Endothelial cell of umbilical vein (primary cell): ENCODE data around the gene PALM. TPM values are rescaled to one million over a fixed set of nuclear protein-coding genes. Genes with fewer than 3 reads are reported as not detected.

Source experiments
- BruUV-seq: library from RNA; stranded (reverse); fragments of 400-500 nt; replicated peaks from 2 replicates; lab custom pipeline; 2021; lab: Mats Ljungman, UMichigan
- CTCF ChIA-PET: fragments of 300-600, 350-600 bp; sonication (Branson Sonifier 250); formaldehyde crosslinking; loops from one replicate; lab custom pipeline; 2021; ENCODE audit warnings: antibody characterized with exemption, inconsistent platforms; lab: Charles Lee
- POLR2A ChIA-PET: fragments of 300-600, 350-600 bp; sonication (Branson Sonifier 250); formaldehyde crosslinking; loops from one replicate; lab custom pipeline; 2021; ENCODE audit warnings: antibody characterized with exemption, inconsistent platforms; lab: Charles Lee
- DNase-seq: peaks from one replicate; pipeline ENCODE4 v3.0.0-alpha.2; 2011; ENCODE audit warnings: low read depth, low spot score
- FAIRE-seq: peaks from 2 replicates; lab custom pipeline; 2011; peaks lifted over from hg19 to GRCh38; lab: Jason Lieb, UNC
- H2AFZ ChIP-seq: 2 replicates; pipeline ENCODE4 v1.6.0; 2012; ENCODE audit warnings: low read depth, low read length, control low read depth, inconsistent platforms
- H3K27ac ChIP-seq: 2 replicates; pipeline ENCODE4 v1.5.1; 2011; ENCODE audit warnings: low read depth, mild to moderate bottlenecking, control low read depth, low read length, moderate library complexity; ENCODE audit not compliant: insufficient read depth
- H3K27me3 ChIP-seq, 2 experiments: 2 replicates each; pipeline versions ENCODE4 v1.6.0 to v1.6.1; 2011; ENCODE audit warnings: low read length in 2 of 2, mixed read lengths in 1 of 2; ENCODE audit not compliant: control insufficient read depth in 2 of 2, insufficient read depth in 2 of 2
- H3K36me3 ChIP-seq, 2 experiments: 2 replicates in 1 of 2; 3 replicates in 1 of 2; pipeline ENCODE4 v1.5.1; 2011; ENCODE audit warnings: low read length in 2 of 2, mild to moderate bottlenecking in 1 of 2, moderate library complexity in 1 of 2; ENCODE audit not compliant: control insufficient read depth in 2 of 2, insufficient read depth in 2 of 2; ENCODE audit errors: extremely low read depth in 1 of 2
- H3K4me1 ChIP-seq: 3 replicates; pipeline ENCODE4 v1.5.1; 2011; ENCODE audit warnings: mild to moderate bottlenecking, low read length; ENCODE audit not compliant: control insufficient read depth, insufficient read depth; ENCODE audit errors: extremely low read depth
- H3K4me2 ChIP-seq: 2 replicates; pipeline ENCODE4 v1.6.1; 2011; ENCODE audit warnings: low read length, control low read depth, mixed read lengths; ENCODE audit not compliant: insufficient read depth
- H3K4me3 ChIP-seq, 3 experiments: fragments of 200-600 bp in 1 of 3; sonication (generic), shearing (Covaris generic) in 1 of 3; replicated peaks in 1 of 3; 2 replicates each; pipeline ENCODE4 v1.5.1; 2011 to 2016; ENCODE audit warnings: control low read depth in 3 of 3, low read length in 3 of 3, mild to moderate bottlenecking in 2 of 3, inconsistent platforms in 1 of 3, low read depth in 1 of 3, moderate library complexity in 1 of 3; ENCODE audit not compliant: insufficient read depth in 1 of 3
- H3K79me2 ChIP-seq: 2 replicates; pipeline ENCODE4 v1.6.0; 2012; ENCODE audit warnings: low read length, inconsistent platforms; ENCODE audit not compliant: control insufficient read depth, insufficient read depth
- H3K9ac ChIP-seq: replicated peaks from 2 replicates; pipeline ENCODE3; 2011; ENCODE audit warnings: low read length, control low read depth; ENCODE audit not compliant: insufficient read depth; ENCODE audit errors: extremely low read depth
- H3K9me1 ChIP-seq: replicated peaks from 3 replicates; pipeline ENCODE4 v1.6.0; 2011; ENCODE audit warnings: mild to moderate bottlenecking, low read length; ENCODE audit not compliant: control insufficient read depth, insufficient read depth; ENCODE audit errors: extremely low read depth
- H3K9me3 ChIP-seq: replicated peaks from 2 replicates; pipeline ENCODE4 v1.5.1; 2012; ENCODE audit warnings: low read length, inconsistent platforms; ENCODE audit not compliant: control insufficient read depth, insufficient read depth
- H4K20me1 ChIP-seq: replicated peaks from 2 replicates; pipeline ENCODE3; 2011; ENCODE audit warnings: mild to moderate bottlenecking, low read length; ENCODE audit not compliant: control insufficient read depth, insufficient read depth; ENCODE audit errors: extremely low read depth
- EZH2 ChIP-seq: IDR thresholded peaks from 2 replicates; pipeline ENCODE4 v1.6.1; 2012; ENCODE audit warnings: borderline replicate concordance, low read depth, mild to moderate bottlenecking, moderate library complexity, low read length, inconsistent platforms; ENCODE audit not compliant: severe bottlenecking
- FOS ChIP-seq: IDR thresholded peaks from 2 replicates; pipeline ENCODE4 v1.6.1; 2011; ENCODE audit warnings: mild to moderate bottlenecking, low read length, moderate library complexity, borderline replicate concordance; ENCODE audit not compliant: insufficient read depth
- GATA2 ChIP-seq: IDR thresholded peaks from 2 replicates; pipeline ENCODE4 v1.7.0; 2011; ENCODE audit warnings: low read depth, mild to moderate bottlenecking, moderate library complexity, mixed read lengths, low read length; ENCODE audit not compliant: insufficient read length, insufficient read depth
- JUN ChIP-seq: IDR thresholded peaks from 2 replicates; pipeline ENCODE4 v1.6.1; 2011; ENCODE audit warnings: borderline replicate concordance, low read depth; ENCODE audit not compliant: insufficient read length, insufficient read depth
- MYC ChIP-seq: IDR thresholded peaks from one replicate; pipeline ENCODE4 v1.6.1; 2011; ENCODE audit warnings: mild to moderate bottlenecking, low read depth, low read length
- POLR2A ChIP-seq: IDR thresholded peaks from 2 replicates; pipeline ENCODE4 v1.6.1; 2012; ENCODE audit warnings: low read depth, mild to moderate bottlenecking, control low read depth, low read length
- POLR2AphosphoS5 ChIP-seq: IDR thresholded peaks from 2 replicates; pipeline ENCODE4 v1.6.1; 2012; ENCODE audit warnings: low read depth, mild to moderate bottlenecking, control low read depth, low read length, moderate library complexity; ENCODE audit not compliant: insufficient read depth
- dilution Hi-C: fragments of 300-500 bp; cut with MboI; formaldehyde crosslinking; loops from one replicate; pipeline ENCODE4 v1.15.0; 2019; ENCODE audit warnings: low sequenced_read_pairs; ENCODE audit not compliant: extremely low pct_ligation_motif_present
- intact Hi-C: fragments of 100-400 bp; cut with micrococcal nuclease; formaldehyde crosslinking; loops from one replicate; pipeline ENCODE4 v1.10.0; 2022
- polyA plus RNA-seq, 4 experiments: library from polyadenylated mRNA; depleted of rRNA in 3 of 4; stranded (reverse) in 3 of 4; unstranded in 1 of 4; fragments of >200 nt; gene quantifications; 2 replicates each; pipeline versions ENCODE4 v1.2.1 to v1.2.3, GENCODE V29; 2011 to 2012; ENCODE audit warnings: missing spikeins in 1 of 4
- total RNA-seq: library from RNA; stranded (reverse); gene quantifications from 2 replicates; pipeline ENCODE4 v1.2.3, GENCODE V29; 2021
- TF ChIP-seq, protein P1 (sequence below), 2 donors: IDR thresholded peaks; 1 replicate in 1 of 2; 2 replicates in 1 of 2; pipeline ENCODE4 v1.5.1; 2011; ENCODE audit warnings: low read length in 2 of 2, mild to moderate bottlenecking in 2 of 2, moderate library complexity in 2 of 2, control low read depth in 1 of 2, inconsistent platforms in 1 of 2, low read depth in 1 of 2; ENCODE audit not compliant: insufficient read depth in 1 of 2; ENCODE audit errors: extremely low read depth in 1 of 2
- TF ChIP-seq, protein P2 (sequence below): IDR thresholded peaks from 2 replicates; pipeline ENCODE4 v1.6.1; 2011; ENCODE audit not compliant: insufficient read depth, insufficient read length

Gene PALM
- total and polyA plus RNA-seq, 2 donors (not counting 3 experiments of a cell fraction or from before 2014, with no cell fraction given), result 3.9 to 31.8 TPM

DNA sequence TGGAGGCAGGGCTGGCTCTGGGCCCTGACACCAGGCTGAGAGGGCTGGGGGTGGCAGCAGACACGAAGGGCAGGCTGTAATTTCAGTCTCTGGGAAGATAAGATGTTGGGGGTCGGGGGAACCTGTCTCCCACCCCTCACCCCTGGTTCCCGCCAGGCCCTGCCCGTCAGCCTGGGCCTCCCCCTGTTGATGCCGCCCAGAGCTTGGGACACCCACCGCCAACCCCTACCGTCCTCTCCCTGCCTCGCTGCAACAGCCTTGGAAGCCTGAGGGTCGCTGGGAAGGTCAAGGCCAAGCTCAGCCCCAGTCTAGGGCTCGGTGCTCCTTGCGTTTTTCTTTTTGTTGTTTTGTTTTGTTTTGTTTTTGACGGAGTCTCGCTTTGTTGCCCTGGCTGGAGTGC, 14.5 kb downstream of the PALM start:
- TF ChIP-seq GATA2 (no peak), MYC (no peak), POLR2AphosphoS5 (no peak), JUN (no peak), EZH2 (no peak), POLR2A (no peak), FOS (no peak)
- TF ChIP-seq, protein P1, sequence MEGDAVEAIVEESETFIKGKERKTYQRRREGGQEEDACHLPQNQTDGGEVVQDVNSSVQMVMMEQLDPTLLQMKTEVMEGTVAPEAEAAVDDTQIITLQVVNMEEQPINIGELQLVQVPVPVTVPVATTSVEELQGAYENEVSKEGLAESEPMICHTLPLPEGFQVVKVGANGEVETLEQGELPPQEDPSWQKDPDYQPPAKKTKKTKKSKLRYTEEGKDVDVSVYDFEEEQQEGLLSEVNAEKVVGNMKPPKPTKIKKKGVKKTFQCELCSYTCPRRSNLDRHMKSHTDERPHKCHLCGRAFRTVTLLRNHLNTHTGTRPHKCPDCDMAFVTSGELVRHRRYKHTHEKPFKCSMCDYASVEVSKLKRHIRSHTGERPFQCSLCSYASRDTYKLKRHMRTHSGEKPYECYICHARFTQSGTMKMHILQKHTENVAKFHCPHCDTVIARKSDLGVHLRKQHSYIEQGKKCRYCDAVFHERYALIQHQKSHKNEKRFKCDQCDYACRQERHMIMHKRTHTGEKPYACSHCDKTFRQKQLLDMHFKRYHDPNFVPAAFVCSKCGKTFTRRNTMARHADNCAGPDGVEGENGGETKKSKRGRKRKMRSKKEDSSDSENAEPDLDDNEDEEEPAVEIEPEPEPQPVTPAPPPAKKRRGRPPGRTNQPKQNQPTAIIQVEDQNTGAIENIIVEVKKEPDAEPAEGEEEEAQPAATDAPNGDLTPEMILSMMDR (IDR thresholded peaks at IDR 0.05; ENCODE audit: extremely low read depth in 1 of 2, insufficient read depth in 1 of 2, low read depth in 1 of 2, low read length in 2 of 2), result no peak
- TF ChIP-seq, protein P2, sequence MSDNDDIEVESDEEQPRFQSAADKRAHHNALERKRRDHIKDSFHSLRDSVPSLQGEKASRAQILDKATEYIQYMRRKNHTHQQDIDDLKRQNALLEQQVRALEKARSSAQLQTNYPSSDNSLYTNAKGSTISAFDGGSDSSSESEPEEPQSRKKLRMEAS, result no peak
- no peak for FAIRE-seq
- Histone ChIP-seq H3K4me2 (no peak overlapping the region), H3K36me3 (no peaks in the 10 kb centered on the region), H2AFZ (no peak overlapping the region), H3K79me2 (no peaks in the 10 kb centered on the region), H3K9me3 (no peaks in the 10 kb centered on the region), H4K20me1 (no peaks in the 10 kb centered on the region), H3K4me1 (peaks cover 5% of the 10 kb centered on the region), H3K9me1 (no peaks in the 10 kb centered on the region), H3K9ac (no peak overlapping the region), H3K4me3 (no peak overlapping the region), H3K27ac (no peak overlapping the region), H3K27me3 (no peaks in the 10 kb centered on the region)
- ChIA-PET POLR2A (interaction anchor here (0.7 kb wide), 1 partner anchor 91 kb away, joined by 7 read pairs; no protein-coding TSS in a partner anchor), CTCF (interaction anchor here (0.8 to 1.2 kb wide), 2 partner anchors 11 to 16 kb away, joined by 3 to 8 read pairs; no protein-coding TSS in a partner anchor)
- dilution Hi-C loops, result no loop called here
- no TSS peak for BruUV-seq
- intact Hi-C loops, result no loop called here
- no peak for DNase-seq
